ENCODE results near the gene GOSR1. TPM values are rescaled to one million over a fixed set of nuclear protein-coding genes. Genes with fewer than 3 reads are reported as not detected.

The GOSR1 gene
- total and polyA plus RNA-seq, 2 donors (not counting 3 experiments of a cell fraction or from before 2014, with no cell fraction given), result 13.8 to 41.0 TPM

GRCh38 chr17:30557916-30558685, 80.9 kb downstream of the GOSR1 start:
- Histone ChIP-seq H3K4me2 (ENCODE audit: insufficient read depth, low read length) (no peak overlapping the region), H3K9me1 (replicated peaks; ENCODE audit: control insufficient read depth, extremely low read depth, insufficient read depth, low read length) (no peaks in the 10 kb centered on the region), H3K79me2 (ENCODE audit: control insufficient read depth, insufficient read depth, low read length) (no peaks in the 10 kb centered on the region), H3K27ac (ENCODE audit: insufficient read depth, low read depth, low read length) (no peak overlapping the region), H3K4me3 (replicated peaks in 1 of 3; ENCODE audit: insufficient read depth in 1 of 3, low read depth in 1 of 3, low read length in 3 of 3) (no peak overlapping the region), H3K9ac (replicated peaks; ENCODE audit: extremely low read depth, insufficient read depth, low read length) (no peak overlapping the region), H2AFZ (ENCODE audit: low read depth, low read length) (no peak overlapping the region), H4K20me1 (replicated peaks; ENCODE audit: control insufficient read depth, extremely low read depth, insufficient read depth, low read length) (no peaks in the 10 kb centered on the region), H3K27me3 (ENCODE audit: control insufficient read depth in 2 of 2, insufficient read depth in 2 of 2, low read length in 2 of 2) (peaks cover 0 to 4% of the 10 kb centered on the region in 2 experiments), H3K4me1 (ENCODE audit: control insufficient read depth, extremely low read depth, insufficient read depth, low read length) (no peaks in the 10 kb centered on the region), H3K9me3 (replicated peaks; ENCODE audit: control insufficient read depth, insufficient read depth, low read length) (no peaks in the 10 kb centered on the region), H3K36me3 (ENCODE audit: control insufficient read depth in 2 of 2, extremely low read depth in 1 of 2, insufficient read depth in 2 of 2, low read length in 2 of 2) (no peaks in the 10 kb centered on the region)
- FAIRE-seq (no peak), DNase-seq (ENCODE audit: low read depth, low spot score) (no peak)
- ChIA-PET CTCF (interaction anchor here (0.8 to 0.9 kb wide), 2 partner anchors 81 to 218 kb away, joined by 3 to 4 read pairs; partner anchors contain the start of gene GOSR1), POLR2A (no interaction called here)
- dilution Hi-C loops (cut with MboI; ENCODE audit: extremely low pct_ligation_motif_present, low sequenced_read_pairs) (no loop called here), intact Hi-C loops (cut with micrococcal nuclease) (no loop called here)
- TF ChIP-seq, protein P1, sequence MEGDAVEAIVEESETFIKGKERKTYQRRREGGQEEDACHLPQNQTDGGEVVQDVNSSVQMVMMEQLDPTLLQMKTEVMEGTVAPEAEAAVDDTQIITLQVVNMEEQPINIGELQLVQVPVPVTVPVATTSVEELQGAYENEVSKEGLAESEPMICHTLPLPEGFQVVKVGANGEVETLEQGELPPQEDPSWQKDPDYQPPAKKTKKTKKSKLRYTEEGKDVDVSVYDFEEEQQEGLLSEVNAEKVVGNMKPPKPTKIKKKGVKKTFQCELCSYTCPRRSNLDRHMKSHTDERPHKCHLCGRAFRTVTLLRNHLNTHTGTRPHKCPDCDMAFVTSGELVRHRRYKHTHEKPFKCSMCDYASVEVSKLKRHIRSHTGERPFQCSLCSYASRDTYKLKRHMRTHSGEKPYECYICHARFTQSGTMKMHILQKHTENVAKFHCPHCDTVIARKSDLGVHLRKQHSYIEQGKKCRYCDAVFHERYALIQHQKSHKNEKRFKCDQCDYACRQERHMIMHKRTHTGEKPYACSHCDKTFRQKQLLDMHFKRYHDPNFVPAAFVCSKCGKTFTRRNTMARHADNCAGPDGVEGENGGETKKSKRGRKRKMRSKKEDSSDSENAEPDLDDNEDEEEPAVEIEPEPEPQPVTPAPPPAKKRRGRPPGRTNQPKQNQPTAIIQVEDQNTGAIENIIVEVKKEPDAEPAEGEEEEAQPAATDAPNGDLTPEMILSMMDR (IDR thresholded peaks at IDR 0.05; ENCODE audit: extremely low read depth in 1 of 2, insufficient read depth in 1 of 2, low read depth in 1 of 2, low read length in 2 of 2), result no peak
- TF ChIP-seq JUN (IDR thresholded peaks at IDR 0.05; ENCODE audit: borderline replicate concordance, insufficient read depth, insufficient read length, low read depth), result no peak
- TF ChIP-seq GATA2 (IDR thresholded peaks at IDR 0.05; ENCODE audit: insufficient read depth, insufficient read length, low read depth, low read length), result no peak
- TF ChIP-seq POLR2A (IDR thresholded peaks at IDR 0.05; ENCODE audit: low read depth, low read length), result no peak
- no peak for TF ChIP-seq FOS (IDR thresholded peaks at IDR 0.05; ENCODE audit: borderline replicate concordance, insufficient read depth, low read length)
- no peak for TF ChIP-seq MAX (IDR thresholded peaks at IDR 0.05; ENCODE audit: insufficient read depth, insufficient read length)
- no peak for TF ChIP-seq POLR2AphosphoS5 (IDR thresholded peaks at IDR 0.05; ENCODE audit: insufficient read depth, low read depth, low read length)
- TF ChIP-seq MYC (IDR thresholded peaks at IDR 0.05; ENCODE audit: low read depth, low read length), result no peak
- no peak for TF ChIP-seq EZH2 (IDR thresholded peaks at IDR 0.05; ENCODE audit: borderline replicate concordance, low read depth, low read length, severe bottlenecking)
- BruUV-seq (replicated peaks), result no TSS peak
